HEK293 (cell line): ENCODE results near the gene NNMT.

Experiments used
- CTCF ChIP-seq: fragments of 450-650 bp; formaldehyde crosslinking; IDR thresholded peaks from 2 replicates; pipeline ENCODE4 v1.5.1; 2016; ENCODE audit warnings: missing biosample characterization, missing genetic modification characterization
- MYNN ChIP-seq: fragments of 450-650 bp; formaldehyde crosslinking; IDR thresholded peaks from 2 replicates; pipeline ENCODE4 v1.5.1; 2016; ENCODE audit warnings: missing biosample characterization, missing genetic modification characterization, borderline replicate concordance
- ZNF274 ChIP-seq, 2 experiments: fragments of 200-500 bp in 1 of 2; fragments of 450-650 bp in 1 of 2; sonication (Bioruptor generic) in 1 of 2; formaldehyde crosslinking in 1 of 2; IDR thresholded peaks; 2 replicates each; pipeline versions ENCODE4 v1.5.1 to v1.6.1; 2014 to 2016; ENCODE audit warnings: borderline replicate concordance in 1 of 2, inconsistent platforms in 1 of 2, low read length in 1 of 2, missing biosample characterization in 1 of 2, missing genetic modification characterization in 1 of 2
- ZNF670 ChIP-seq: fragments of 450-650 bp; formaldehyde crosslinking; IDR thresholded peaks from 2 replicates; pipeline ENCODE4 v1.5.1; 2016; ENCODE audit warnings: missing biosample characterization, missing genetic modification characterization, low read depth
- ZNF692 ChIP-seq: fragments of 450-650 bp; formaldehyde crosslinking; IDR thresholded peaks from 2 replicates; pipeline ENCODE4 v1.5.1; 2016; ENCODE audit warnings: missing biosample characterization, missing genetic modification characterization

GRCh38 chr11:114278342-114279065 lies 17.7 kb upstream of the NNMT start:
- TF ChIP-seq CTCF (tag by site-specific recombination): no peak
- TF ChIP-seq MYNN (tag by site-specific recombination): no peak
- TF ChIP-seq ZNF670 (tag by site-specific recombination): no peak
- no peak for TF ChIP-seq ZNF274 (IDR thresholded peaks at IDR 0.05; ENCODE audit: low read length)
- no peak for TF ChIP-seq ZNF274 (tag by site-specific recombination; IDR thresholded peaks at IDR 0.05; ENCODE audit: borderline replicate concordance)
- TF ChIP-seq ZNF692 (tag by site-specific recombination): no peak
